ENCODE measurements around the gene ELMO1. TPM values are rescaled to one million over a fixed set of nuclear protein-coding genes. Genes with fewer than 3 reads are reported as not detected.

ELMO1 gene
- total RNA-seq, 2 experiments from 2014 or later: 72.8 to 75.3 TPM

DNA sequence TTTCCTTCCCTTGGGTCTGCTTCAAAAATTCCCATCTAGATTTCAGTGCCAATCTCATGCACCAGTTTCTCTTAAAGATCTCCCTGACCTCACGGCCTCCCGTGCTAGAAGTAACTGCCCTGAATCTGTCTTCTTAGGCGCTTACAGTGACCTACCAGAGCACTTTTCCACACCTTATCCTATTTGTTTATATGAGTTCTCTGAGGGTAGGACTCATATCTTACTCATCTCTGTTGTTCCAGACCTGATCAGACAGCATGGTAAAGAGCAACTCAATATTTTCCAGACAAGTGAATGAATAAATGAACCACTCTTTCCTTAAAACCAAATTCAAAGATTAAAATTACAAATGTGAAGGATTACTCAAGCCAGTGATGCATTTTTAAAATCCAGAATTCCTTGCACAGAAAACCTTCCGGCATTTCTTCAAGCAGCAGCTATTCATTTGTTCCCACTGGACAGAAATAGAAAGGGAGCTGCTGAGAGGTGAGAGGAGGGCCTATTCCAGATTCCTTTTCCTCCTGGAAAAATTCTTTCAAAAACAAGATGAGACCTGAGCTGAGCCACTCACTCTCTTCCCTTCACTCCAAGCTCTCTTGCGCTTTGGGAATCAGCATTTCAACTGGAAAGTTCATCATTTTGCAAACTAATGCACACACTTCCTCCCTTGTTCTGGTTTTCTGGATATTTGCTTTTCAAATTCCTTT is 94.6 kb downstream of the ELMO1 start:
- Mint-ChIP-seq H3K27me3 (no peaks in the 10 kb centered on the region), H3K4me3 (peak overlapping the region; percentile 93), H3K4me1 (ENCODE audit: low read depth) (peaks cover 77% of the 10 kb centered on the region), H3K36me3 (ENCODE audit: low read depth) (peaks cover 4% of the 10 kb centered on the region), H3K9me3 (no peaks in the 10 kb centered on the region), H3K27ac (peak overlapping the region; percentile 95)
- peak; percentile 10 for ATAC-seq
- TF ChIP-seq, protein P1, sequence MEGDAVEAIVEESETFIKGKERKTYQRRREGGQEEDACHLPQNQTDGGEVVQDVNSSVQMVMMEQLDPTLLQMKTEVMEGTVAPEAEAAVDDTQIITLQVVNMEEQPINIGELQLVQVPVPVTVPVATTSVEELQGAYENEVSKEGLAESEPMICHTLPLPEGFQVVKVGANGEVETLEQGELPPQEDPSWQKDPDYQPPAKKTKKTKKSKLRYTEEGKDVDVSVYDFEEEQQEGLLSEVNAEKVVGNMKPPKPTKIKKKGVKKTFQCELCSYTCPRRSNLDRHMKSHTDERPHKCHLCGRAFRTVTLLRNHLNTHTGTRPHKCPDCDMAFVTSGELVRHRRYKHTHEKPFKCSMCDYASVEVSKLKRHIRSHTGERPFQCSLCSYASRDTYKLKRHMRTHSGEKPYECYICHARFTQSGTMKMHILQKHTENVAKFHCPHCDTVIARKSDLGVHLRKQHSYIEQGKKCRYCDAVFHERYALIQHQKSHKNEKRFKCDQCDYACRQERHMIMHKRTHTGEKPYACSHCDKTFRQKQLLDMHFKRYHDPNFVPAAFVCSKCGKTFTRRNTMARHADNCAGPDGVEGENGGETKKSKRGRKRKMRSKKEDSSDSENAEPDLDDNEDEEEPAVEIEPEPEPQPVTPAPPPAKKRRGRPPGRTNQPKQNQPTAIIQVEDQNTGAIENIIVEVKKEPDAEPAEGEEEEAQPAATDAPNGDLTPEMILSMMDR (IDR thresholded peaks at IDR 0.05): no peak
- POLR2A ChIA-PET: interaction anchor here (1.3 to 5.7 kb wide), 7 partner anchors 9 to 93 kb away, joined by 3 to 32 read pairs (median 4); no protein-coding TSS in a partner anchor
- CTCF ChIA-PET: interaction anchor here (0.9 to 6.1 kb wide), 28 partner anchors 9 to 627 kb away, joined by 3 to 53 read pairs (median 5); partner anchors contain the start of gene ELMO1
- no peak for DNase-seq
- intact Hi-C loops (cut with micrococcal nuclease): loop anchor here (2.0 to 10.0 kb wide), 3 partner anchors 69 to 119 kb away; partner anchors contain the start of gene ELMO1

DNA sequence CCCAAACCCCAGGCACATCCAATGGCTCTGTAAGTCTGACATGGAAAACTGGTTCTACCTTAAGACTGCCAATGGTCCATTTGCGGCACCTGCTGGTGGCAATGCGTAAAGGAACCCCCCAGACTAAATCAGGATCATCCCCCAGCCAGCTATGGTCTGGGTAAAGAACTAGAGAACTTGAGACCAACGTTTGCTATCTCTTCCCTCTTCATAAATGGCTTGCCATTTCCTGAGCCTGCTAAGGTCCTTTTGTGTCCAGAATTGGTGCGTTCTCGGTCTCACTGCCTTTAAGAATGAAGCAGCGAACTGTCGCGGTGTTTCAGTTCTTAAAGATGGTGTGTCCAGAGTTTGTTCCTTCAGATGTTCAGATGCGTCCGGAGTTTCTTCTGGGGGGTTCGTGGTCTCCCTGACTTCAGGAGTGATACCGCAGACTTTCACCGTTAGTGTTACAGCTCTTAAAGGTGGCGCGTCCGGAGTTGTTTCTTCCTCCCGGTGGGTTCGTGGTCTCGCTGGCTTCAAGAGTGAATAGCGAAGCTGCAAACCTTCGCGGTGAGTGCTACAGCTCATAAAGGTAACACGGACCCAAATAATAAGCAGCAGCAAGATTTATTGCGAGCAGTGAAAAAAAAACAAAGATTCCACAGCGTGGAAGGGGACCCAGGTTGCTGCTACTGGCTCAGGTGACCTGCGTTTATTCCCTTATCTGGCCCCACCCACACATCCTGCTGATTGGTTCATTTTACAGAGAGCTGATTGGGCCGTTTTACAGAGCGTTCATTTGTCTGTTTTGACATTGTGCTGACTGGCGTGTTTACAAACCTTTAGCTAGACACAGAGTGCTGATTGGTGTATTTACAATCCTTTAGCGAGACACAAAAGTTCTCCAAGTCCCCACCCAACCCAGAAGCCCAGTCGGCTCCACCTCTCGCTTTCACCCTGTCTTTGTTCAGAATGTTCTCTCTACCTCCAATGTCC is 95.4 kb downstream of the ELMO1 start:
- Mint-ChIP-seq H3K4me3 (peak overlapping the region; percentile 93), H3K27ac (peak overlapping the region; percentile 95), H3K27me3 (no peaks in the 10 kb centered on the region), H3K9me3 (no peaks in the 10 kb centered on the region), H3K4me1 (ENCODE audit: low read depth) (peaks cover 78% of the 10 kb centered on the region), H3K36me3 (ENCODE audit: low read depth) (peaks cover 4% of the 10 kb centered on the region)
- TF ChIP-seq, protein P1 (IDR thresholded peaks at IDR 0.05): peak; percentile 89
- intact Hi-C loops (cut with micrococcal nuclease): loop anchor here (2.0 to 10.0 kb wide), 3 partner anchors 68 to 118 kb away; partner anchors contain the start of gene ELMO1
- ATAC-seq (peak; percentile 81), DNase-seq (peak; percentile 88)
- ChIA-PET CTCF (interaction anchor here (0.9 to 6.1 kb wide), 33 partner anchors 10 to 626 kb away, joined by 3 to 53 read pairs (median 5); partner anchors contain the start of gene ELMO1), POLR2A (interaction anchor here (1.3 to 5.7 kb wide), 7 partner anchors 12 to 94 kb away, joined by 3 to 32 read pairs (median 4); no protein-coding TSS in a partner anchor)

DNA sequence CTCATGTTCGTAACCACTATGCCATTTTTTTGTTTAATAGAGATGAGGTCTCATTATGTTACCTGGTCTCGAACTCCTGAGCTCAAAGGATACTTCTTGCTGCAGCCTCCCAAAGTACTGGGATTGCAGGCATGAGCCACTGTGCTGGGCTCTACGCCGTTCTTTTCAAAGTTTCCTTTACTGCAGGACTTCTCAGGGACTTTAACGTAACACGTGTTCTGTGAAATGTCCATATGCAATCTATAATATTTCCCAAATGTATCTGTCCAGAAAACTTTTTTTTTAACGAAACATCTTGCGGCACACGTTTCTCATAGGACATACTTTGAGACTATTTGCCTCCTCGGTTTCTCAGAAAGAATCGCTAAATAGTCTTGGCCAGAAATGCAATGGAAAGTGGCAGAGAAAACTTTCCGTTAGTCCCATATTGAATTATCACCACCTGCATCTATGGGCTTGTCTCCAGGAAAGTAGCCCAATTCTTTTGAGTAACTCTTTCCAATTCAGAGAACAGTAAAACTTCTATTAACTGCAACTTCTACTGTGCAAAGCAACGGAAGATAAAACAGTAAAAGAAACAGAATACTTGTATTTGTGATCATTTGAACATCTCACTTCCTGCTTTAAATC is 96.3 kb downstream of the ELMO1 start:
- Mint-ChIP-seq H3K4me1 (ENCODE audit: low read depth) (peaks cover 73% of the 10 kb centered on the region), H3K27ac (peak overlapping the region; percentile 95), H3K36me3 (ENCODE audit: low read depth) (peaks cover 4% of the 10 kb centered on the region), H3K27me3 (no peaks in the 10 kb centered on the region), H3K4me3 (peak overlapping the region; percentile 93), H3K9me3 (no peaks in the 10 kb centered on the region)
- DNase-seq: no peak
- ATAC-seq: no peak
- POLR2A ChIA-PET: interaction anchor here (1.3 to 5.7 kb wide), 5 partner anchors 11 to 95 kb away, joined by 3 to 32 read pairs (median 4); no protein-coding TSS in a partner anchor
- TF ChIP-seq, protein P1 (IDR thresholded peaks at IDR 0.05): no peak
- intact Hi-C loops (cut with micrococcal nuclease): loop anchor here (2.0 to 10.0 kb wide), 3 partner anchors 68 to 118 kb away; partner anchors contain the start of gene ELMO1
- CTCF ChIA-PET: interaction anchor here (0.9 to 6.1 kb wide), 24 partner anchors 9 to 158 kb away, joined by 3 to 53 read pairs (median 6); partner anchors contain the start of gene ELMO1

DNA sequence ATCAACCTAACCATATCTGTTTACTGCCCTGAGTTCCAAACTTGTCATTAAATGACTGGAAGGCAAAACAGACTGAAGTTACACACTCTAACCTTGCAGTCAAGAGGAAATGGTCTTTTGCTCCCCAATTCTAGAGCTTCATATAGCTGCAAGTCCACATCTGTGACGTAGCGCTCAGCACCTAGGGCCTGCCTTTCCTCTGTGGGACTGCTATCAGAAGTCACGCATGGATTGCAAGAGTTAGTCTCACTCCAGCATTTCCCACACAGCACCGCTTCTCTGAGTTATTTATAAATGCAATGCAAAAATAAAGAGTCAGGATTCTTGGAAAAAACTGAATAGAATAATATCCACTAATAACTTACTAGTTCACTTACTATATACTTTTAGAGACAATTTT is 96.9 kb downstream of the ELMO1 start:
- Mint-ChIP-seq H3K27me3 (no peaks in the 10 kb centered on the region), H3K36me3 (ENCODE audit: low read depth) (peaks cover 4% of the 10 kb centered on the region), H3K4me1 (ENCODE audit: low read depth) (peaks cover 69% of the 10 kb centered on the region), H3K27ac (no peak overlapping the region), H3K4me3 (peak overlapping the region; percentile 93), H3K9me3 (no peaks in the 10 kb centered on the region)
- ChIA-PET POLR2A (interaction anchor here (1.3 to 5.7 kb wide), 2 partner anchors 10 to 12 kb away, joined by 4 to 32 read pairs; no protein-coding TSS in a partner anchor), CTCF (interaction anchor here (0.8 to 6.1 kb wide), 12 partner anchors 8 to 156 kb away, joined by 3 to 53 read pairs (median 6); partner anchors contain the start of gene ELMO1)
- ATAC-seq (no peak), DNase-seq (no peak)
- intact Hi-C loops (cut with micrococcal nuclease): loop anchor here (2.0 to 10.0 kb wide), 3 partner anchors 67 to 117 kb away; partner anchors contain the start of gene ELMO1
- TF ChIP-seq, protein P1 (IDR thresholded peaks at IDR 0.05): no peak
